Measurements from ENCODE around the gene CYP2F1.
"Not testable (repeated sequence)": the region's sequence is repeated elsewhere in the genome, so short reads cannot be mapped to it uniquely, and the experiment has no call there.

Gene CYP2F1

DNA sequence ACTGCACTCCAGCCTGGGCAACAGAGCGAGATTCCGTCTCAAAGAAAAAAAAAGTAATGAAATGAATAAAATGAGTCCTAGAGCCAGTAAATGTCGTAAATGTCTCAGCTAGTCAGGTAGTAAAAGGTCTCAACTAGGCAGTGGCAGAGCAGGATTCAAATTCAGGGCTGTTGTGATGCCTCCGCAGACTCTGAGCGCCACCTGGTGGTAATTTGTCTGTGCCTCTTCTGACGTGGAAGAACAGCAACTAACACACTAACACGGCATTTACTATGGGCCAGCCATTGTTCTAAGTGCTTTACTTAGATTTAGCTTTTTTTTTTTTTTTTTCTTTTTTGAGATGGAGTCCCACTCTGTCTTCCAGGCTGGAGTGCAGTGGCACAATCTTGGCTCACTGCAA lies 30.2 kb downstream of the CYP2F1 start:
- H3K4me3 ChIP-seq (ENCODE audit: low read depth, low read length) = no peak overlapping the region
- TF ChIP-seq, protein P1, sequence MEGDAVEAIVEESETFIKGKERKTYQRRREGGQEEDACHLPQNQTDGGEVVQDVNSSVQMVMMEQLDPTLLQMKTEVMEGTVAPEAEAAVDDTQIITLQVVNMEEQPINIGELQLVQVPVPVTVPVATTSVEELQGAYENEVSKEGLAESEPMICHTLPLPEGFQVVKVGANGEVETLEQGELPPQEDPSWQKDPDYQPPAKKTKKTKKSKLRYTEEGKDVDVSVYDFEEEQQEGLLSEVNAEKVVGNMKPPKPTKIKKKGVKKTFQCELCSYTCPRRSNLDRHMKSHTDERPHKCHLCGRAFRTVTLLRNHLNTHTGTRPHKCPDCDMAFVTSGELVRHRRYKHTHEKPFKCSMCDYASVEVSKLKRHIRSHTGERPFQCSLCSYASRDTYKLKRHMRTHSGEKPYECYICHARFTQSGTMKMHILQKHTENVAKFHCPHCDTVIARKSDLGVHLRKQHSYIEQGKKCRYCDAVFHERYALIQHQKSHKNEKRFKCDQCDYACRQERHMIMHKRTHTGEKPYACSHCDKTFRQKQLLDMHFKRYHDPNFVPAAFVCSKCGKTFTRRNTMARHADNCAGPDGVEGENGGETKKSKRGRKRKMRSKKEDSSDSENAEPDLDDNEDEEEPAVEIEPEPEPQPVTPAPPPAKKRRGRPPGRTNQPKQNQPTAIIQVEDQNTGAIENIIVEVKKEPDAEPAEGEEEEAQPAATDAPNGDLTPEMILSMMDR (conservative IDR thresholded peaks at IDR 0.05; ENCODE audit: low read depth, low read length) = peak; percentile 94
- DNase-seq (ENCODE audit: low read depth) = peak; percentile 91

DNA sequence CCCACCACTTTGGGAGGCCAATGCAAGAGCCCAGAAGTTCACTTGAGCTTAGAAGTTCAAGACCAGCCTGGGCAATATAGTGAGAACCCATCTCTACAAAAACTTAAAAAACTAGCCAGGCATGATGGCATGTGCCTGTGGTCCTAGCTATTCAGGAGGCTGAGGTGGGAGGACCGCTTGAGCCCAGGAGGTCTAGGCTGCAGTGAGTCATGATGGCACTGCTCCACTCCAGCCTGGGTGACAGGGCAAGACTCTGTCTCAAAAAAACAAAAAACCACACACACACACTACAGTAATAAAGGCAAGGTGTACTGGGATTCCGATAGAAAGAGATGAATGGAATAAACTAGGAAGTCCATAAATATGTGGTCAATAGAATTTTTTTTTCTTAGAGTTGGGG lies 35.6 kb downstream of the CYP2F1 start:
- no peak overlapping the region for H3K4me3 ChIP-seq (ENCODE audit: low read depth, low read length)
- TF ChIP-seq, protein P1 (conservative IDR thresholded peaks at IDR 0.05; ENCODE audit: low read depth, low read length) = no peak
- DNase-seq (ENCODE audit: low read depth) = no peak

DNA sequence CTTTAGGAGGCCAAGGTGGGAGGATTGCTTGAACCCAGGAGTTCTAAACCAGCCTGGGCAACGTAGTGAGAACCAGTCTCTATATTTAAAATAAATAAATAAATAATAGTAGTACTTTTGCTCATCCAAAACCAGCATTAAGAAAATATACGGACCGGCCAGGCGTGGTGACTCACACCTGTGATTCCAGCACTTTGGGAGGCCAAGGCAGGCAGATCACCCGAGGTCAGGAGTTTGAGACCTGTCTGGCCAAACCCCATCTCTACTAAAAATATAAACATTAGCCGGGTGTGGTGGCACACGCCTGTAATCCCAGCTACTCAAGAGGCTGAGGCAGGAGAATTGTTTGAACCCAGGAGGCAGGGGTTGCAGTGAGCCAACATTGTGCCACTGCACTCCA lies 36.8 kb downstream of the CYP2F1 start:
- H3K4me3 ChIP-seq (ENCODE audit: low read depth, low read length); DNase-seq (ENCODE audit: low read depth): not testable (repeated sequence)

DNA sequence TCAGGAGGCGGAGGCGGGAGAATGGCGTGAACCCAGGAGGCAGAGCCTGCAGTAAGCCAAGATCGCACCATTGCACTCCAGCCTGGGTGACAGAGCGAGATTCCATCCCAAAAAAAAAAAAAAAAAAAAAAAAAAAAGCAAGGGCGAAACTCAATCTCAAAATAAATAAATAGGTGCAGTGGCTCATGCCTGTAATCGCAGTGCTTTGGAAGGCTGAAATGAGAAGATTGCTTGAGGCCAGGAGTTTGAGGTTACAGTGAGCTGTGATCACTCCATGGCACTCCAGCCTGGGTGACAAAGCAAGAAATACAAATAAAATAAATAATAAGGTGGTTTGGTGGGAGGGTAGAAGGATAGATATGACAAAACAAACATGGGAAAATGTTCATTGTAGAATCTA lies 39.8 kb downstream of the CYP2F1 start:
- TF ChIP-seq, protein P1 (conservative IDR thresholded peaks at IDR 0.05; ENCODE audit: low read depth, low read length) = no peak
- no peak overlapping the region for H3K4me3 ChIP-seq (ENCODE audit: low read depth, low read length)
- DNase-seq (ENCODE audit: low read depth) = no peak

DNA sequence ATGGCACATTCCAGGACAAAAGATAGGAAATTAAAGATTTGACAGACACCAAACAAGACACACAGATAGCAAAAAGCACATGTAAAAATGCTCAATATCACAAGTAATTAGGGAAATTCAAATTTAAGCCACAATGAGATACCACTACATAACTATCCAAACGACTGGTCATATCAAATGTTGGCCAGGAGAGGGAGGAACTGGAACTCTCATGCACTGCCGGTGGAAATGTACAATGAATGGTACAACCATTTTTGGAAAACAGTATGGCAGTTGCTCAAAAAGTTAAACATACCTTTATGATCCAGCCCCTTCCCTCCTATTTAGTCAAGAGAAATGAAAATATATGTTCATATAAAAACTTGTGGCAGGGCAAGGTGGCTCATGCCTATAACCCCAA lies 42.0 kb downstream of the CYP2F1 start:
- no peak for DNase-seq (ENCODE audit: low read depth)
- no peak overlapping the region for H3K4me3 ChIP-seq (ENCODE audit: low read depth, low read length)
- TF ChIP-seq, protein P1 (conservative IDR thresholded peaks at IDR 0.05; ENCODE audit: low read depth, low read length) = peak; percentile 33

DNA sequence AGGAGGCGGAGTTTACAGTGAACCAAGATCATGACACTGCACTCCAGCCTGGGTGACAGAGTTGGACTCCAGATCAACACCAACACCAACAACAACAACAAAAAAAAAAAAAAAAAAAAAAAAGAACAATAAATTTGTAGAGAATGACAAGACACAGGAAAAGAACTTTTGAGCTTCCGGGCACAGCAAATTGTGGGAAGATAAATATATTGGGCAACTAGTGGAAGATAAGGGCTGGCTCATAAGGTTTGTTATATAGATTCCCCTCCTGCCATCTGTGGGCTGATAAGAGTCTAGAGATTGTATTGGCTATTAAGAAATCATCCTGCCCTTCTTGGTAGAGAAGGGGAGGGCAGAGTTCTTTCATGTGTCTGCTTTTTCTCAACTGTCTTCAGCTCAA lies 45.6 kb downstream of the CYP2F1 start:
- no peak for DNase-seq (ENCODE audit: low read depth)
- TF ChIP-seq, protein P1 (conservative IDR thresholded peaks at IDR 0.05; ENCODE audit: low read depth, low read length) = no peak
- H3K4me3 ChIP-seq (ENCODE audit: low read depth, low read length) = no peak overlapping the region

DNA sequence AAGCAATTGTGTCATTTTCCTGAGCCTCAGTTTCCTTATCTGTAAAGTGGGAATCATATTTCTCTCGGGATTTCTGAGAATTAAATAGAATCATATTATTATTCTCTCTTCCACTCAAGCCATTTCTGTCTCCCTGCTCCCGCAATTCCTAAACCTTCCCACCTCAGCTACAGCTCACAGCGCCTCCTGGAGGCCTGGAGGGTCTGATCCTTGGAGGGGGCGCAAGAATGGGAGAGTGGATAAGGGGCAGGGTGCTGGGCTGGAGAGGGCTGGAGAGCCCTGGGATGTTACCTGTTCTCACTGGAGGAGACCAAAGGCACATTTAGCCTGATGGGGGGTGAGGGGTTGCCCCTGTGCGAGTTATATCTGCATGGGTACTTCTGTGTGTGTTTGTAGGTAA lies 47.7 kb downstream of the CYP2F1 start:
- no peak for DNase-seq (ENCODE audit: low read depth)
- TF ChIP-seq, protein P1 (conservative IDR thresholded peaks at IDR 0.05; ENCODE audit: low read depth, low read length) = peak; percentile 21

More for the DNA sequence above, 47.7 kb downstream of the CYP2F1 start:
- no peak overlapping the region for H3K4me3 ChIP-seq (ENCODE audit: low read depth, low read length)

All from choroid plexus epithelial cell (primary cell).